HepG2 (cell line): ENCODE measurements around the gene P2RY6. TPM values are rescaled to one million over a fixed set of nuclear protein-coding genes. Genes with fewer than 3 reads are reported as not detected.

Experiments
- ETV6 ChIP-seq: sonication (generic); formaldehyde crosslinking; conservative IDR thresholded peaks from 2 replicates; pipeline ENCODE4 v1.4.0; 2020; ENCODE audit warnings: missing genetic modification reagents
- MBD4 ChIP-seq: IDR thresholded peaks from 2 replicates; pipeline ENCODE4 v1.6.1; 2012; ENCODE audit warnings: low read length, inconsistent platforms, borderline replicate concordance
- NFE2L2 ChIP-seq: fragments of 150-350 bp; IDR thresholded peaks from 2 replicates; pipeline ENCODE4 v1.6.1; 2014; ENCODE audit warnings: low read length
- NFRKB ChIP-seq: fragments of 450-650 bp; IDR thresholded peaks from 2 replicates; pipeline ENCODE4 v1.6.1; 2017
- PHF5A ChIP-seq: IDR thresholded peaks from one replicate; pipeline ENCODE4 v1.6.1; 2018; ENCODE audit warnings: low read depth, missing genetic modification reagents; ENCODE audit not compliant: unreplicated experiment
- RFXANK ChIP-seq: IDR thresholded peaks from 2 replicates; pipeline ENCODE4 v1.6.1; 2016
- ZNF660 ChIP-seq: sonication (generic); formaldehyde crosslinking; IDR thresholded peaks from 2 replicates; pipeline ENCODE4 v1.5.1; 2020; ENCODE audit warnings: mild to moderate bottlenecking, low read depth, missing genetic modification reagents, borderline replicate concordance
- ZNF781 ChIP-seq: sonication (generic); formaldehyde crosslinking; IDR thresholded peaks from 2 replicates; pipeline ENCODE4 v1.5.1; 2020; ENCODE audit warnings: borderline replicate concordance, mild to moderate bottlenecking, missing genetic modification reagents; ENCODE audit errors: not compliant biosample characterization
- polyA plus RNA-seq, 8 experiments: library from polyadenylated mRNA; depleted of rRNA in 3 of 8; stranded (reverse) in 7 of 8; unstranded in 1 of 8; fragments of >200 nt; fragmentation: Illumina TruSeq in 4 of 8; extraction: Trizol in 4 of 8; gene quantifications; 2 replicates each; pipeline versions ENCODE4 v1.2.1 to v1.2.3, GENCODE V29; 2011 to 2016; ENCODE audit warnings: low read depth in 4 of 8, missing spikeins in 1 of 8, mixed read lengths in 1 of 8; ENCODE audit not compliant: insufficient read depth in 1 of 8
- total RNA-seq, 5 experiments: library from RNA; depleted of rRNA; stranded (reverse); fragments of >200 nt; fragmentation: Illumina TruSeq; extraction: Trizol; gene quantifications; 2 replicates each; pipeline ENCODE4 v1.2.3, GENCODE V29; 2016; ENCODE audit warnings: low read depth in 1 of 5
- TF ChIP-seq, protein P1 (sequence below): IDR thresholded peaks from 2 replicates; pipeline ENCODE4 v1.6.1; 2016; ENCODE audit warnings: missing genetic modification reagents, missing compliant biosample characterization
- TF ChIP-seq, protein P2 (sequence below), 2 experiments: sonication (generic) in 1 of 2; formaldehyde crosslinking in 1 of 2; IDR thresholded peaks; 2 replicates each; pipeline versions ENCODE4 v1.4.0 to v1.6.1; 2016 to 2020; ENCODE audit warnings: borderline replicate concordance in 1 of 2, low read depth in 1 of 2, mild to moderate bottlenecking in 1 of 2, missing genetic modification reagents in 1 of 2
- TF ChIP-seq, protein P3 (sequence below): sonication (generic); formaldehyde crosslinking; IDR thresholded peaks from 2 replicates; pipeline ENCODE4 v1.5.0; 2020; ENCODE audit warnings: mild to moderate bottlenecking, missing genetic modification reagents
- TF ChIP-seq, protein P4 (sequence below): fragments of 450-650 bp; IDR thresholded peaks from 2 replicates; pipeline ENCODE4 v1.6.1; 2017
- TF ChIP-seq, protein P5 (sequence below): sonication (generic); formaldehyde crosslinking; IDR thresholded peaks from 2 replicates; pipeline ENCODE4 v1.8.0; 2022; ENCODE audit warnings: mild to moderate bottlenecking, missing genetic modification reagents; ENCODE audit not compliant: insufficient replicate concordance

P2RY6 gene
- total and polyA plus RNA-seq, 2 of the 13 experiments (the other 11 are each of a cell fraction or from before 2014, with no cell fraction given), result 0.09 to 0.29 TPM

DNA sequence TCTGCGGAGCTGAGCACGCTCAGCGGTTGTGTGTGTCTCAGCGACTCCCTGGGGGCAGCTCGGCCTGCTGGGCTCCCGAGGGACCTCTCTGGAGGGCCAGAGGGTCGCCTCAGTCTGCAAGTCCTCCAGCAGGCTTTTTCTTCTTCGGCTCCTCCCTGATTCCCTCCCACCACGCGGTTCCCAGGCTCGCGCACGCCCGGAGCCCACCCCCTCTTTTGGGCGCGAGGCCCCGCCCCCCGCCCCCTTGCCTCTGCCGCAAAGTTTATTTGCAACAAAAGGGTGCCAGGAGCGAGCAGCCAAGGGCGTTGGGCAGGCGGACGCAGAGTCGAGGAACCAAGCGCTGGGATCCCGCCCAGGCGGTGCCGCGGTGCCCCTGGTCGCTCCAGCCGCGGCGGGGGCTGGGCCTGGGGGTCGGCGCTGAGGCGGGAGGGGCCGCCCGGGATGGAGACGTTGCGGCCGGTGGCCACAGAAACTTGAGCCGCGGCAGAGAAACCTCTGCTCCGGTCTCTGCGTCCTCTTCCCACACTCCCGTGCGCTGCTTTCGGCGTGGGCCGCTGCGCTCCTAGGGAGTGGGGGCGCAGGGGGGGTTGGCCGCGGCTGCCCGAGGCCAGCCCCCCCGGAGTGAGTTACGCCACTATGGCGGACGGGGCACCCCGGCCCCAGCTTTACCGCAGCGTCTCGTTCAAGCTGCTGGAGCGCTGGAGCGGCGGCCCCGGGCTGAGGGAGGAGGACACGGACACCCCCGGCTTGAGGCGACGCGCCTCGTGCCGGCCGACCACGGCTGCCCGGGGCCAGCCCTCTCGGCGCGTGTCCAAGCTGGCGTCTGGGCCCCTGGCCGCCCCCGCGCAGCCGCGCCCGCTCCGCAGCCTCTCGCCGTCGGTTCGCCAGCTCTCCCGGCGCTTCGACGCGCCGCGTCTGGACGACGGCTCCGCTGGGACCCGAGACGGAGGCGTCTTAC lies 36.1 kb downstream of the P2RY6 start, which contains the start of gene ARHGEF17 (continued):
- TF ChIP-seq, protein P1, sequence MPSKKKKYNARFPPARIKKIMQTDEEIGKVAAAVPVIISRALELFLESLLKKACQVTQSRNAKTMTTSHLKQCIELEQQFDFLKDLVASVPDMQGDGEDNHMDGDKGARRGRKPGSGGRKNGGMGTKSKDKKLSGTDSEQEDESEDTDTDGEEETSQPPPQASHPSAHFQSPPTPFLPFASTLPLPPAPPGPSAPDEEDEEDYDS (CRISPR knock-in tag), result peak; percentile 46; the same call in 1 of the 2 replicates
- TF ChIP-seq PHF5A (CRISPR knock-in tag) (peak; percentile 44), RFXANK (CRISPR knock-in tag) (no peak), ETV6 (CRISPR knock-in tag) (no peak), ZNF781 (CRISPR knock-in tag) (no peak), NFE2L2 (no peak), ZNF660 (CRISPR knock-in tag) (no peak), NFRKB (no peak), MBD4 (no peak)
- TF ChIP-seq, protein P2, sequence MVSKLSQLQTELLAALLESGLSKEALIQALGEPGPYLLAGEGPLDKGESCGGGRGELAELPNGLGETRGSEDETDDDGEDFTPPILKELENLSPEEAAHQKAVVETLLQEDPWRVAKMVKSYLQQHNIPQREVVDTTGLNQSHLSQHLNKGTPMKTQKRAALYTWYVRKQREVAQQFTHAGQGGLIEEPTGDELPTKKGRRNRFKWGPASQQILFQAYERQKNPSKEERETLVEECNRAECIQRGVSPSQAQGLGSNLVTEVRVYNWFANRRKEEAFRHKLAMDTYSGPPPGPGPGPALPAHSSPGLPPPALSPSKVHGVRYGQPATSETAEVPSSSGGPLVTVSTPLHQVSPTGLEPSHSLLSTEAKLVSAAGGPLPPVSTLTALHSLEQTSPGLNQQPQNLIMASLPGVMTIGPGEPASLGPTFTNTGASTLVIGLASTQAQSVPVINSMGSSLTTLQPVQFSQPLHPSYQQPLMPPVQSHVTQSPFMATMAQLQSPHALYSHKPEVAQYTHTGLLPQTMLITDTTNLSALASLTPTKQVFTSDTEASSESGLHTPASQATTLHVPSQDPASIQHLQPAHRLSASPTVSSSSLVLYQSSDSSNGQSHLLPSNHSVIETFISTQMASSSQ (IDR thresholded peaks at IDR 0.05; ENCODE audit: low read depth), result no peak
- TF ChIP-seq, protein P2 (CRISPR knock-in tag; IDR thresholded peaks at IDR 0.05; ENCODE audit: borderline replicate concordance), result no peak
- TF ChIP-seq, protein P3, sequence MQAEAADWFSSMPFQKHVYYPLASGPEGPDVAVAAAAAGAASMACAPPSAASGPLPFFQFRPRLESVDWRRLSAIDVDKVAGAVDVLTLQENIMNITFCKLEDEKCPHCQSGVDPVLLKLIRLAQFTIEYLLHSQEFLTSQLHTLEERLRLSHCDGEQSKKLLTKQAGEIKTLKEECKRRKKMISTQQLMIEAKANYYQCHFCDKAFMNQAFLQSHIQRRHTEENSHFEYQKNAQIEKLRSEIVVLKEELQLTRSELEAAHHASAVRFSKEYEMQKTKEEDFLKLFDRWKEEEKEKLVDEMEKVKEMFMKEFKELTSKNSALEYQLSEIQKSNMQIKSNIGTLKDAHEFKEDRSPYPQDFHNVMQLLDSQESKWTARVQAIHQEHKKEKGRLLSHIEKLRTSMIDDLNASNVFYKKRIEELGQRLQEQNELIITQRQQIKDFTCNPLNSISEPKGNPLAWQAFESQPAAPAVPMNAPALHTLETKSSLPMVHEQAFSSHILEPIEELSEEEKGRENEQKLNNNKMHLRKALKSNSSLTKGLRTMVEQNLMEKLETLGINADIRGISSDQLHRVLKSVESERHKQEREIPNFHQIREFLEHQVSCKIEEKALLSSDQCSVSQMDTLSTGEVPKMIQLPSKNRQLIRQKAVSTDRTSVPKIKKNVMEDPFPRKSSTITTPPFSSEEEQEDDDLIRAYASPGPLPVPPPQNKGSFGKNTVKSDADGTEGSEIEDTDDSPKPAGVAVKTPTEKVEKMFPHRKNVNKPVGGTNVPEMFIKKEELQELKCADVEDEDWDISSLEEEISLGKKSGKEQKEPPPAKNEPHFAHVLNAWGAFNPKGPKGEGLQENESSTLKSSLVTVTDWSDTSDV, result peak; percentile 13; the same call in 1 of the 2 replicates
- TF ChIP-seq, protein P4, sequence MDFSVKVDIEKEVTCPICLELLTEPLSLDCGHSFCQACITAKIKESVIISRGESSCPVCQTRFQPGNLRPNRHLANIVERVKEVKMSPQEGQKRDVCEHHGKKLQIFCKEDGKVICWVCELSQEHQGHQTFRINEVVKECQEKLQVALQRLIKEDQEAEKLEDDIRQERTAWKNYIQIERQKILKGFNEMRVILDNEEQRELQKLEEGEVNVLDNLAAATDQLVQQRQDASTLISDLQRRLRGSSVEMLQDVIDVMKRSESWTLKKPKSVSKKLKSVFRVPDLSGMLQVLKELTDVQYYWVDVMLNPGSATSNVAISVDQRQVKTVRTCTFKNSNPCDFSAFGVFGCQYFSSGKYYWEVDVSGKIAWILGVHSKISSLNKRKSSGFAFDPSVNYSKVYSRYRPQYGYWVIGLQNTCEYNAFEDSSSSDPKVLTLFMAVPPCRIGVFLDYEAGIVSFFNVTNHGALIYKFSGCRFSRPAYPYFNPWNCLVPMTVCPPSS, result no peak
- TF ChIP-seq, protein P5, sequence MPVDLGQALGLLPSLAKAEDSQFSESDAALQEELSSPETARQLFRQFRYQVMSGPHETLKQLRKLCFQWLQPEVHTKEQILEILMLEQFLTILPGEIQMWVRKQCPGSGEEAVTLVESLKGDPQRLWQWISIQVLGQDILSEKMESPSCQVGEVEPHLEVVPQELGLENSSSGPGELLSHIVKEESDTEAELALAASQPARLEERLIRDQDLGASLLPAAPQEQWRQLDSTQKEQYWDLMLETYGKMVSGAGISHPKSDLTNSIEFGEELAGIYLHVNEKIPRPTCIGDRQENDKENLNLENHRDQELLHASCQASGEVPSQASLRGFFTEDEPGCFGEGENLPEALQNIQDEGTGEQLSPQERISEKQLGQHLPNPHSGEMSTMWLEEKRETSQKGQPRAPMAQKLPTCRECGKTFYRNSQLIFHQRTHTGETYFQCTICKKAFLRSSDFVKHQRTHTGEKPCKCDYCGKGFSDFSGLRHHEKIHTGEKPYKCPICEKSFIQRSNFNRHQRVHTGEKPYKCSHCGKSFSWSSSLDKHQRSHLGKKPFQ (CRISPR knock-in tag), result no peak
